GM19438 (cell line): Measurements from ENCODE around the gene STN1.
"Not testable (repeated sequence)": the region's sequence is repeated elsewhere in the genome, so short reads cannot be mapped to it uniquely, and the experiment has no call there.

Experiments used
- ATAC-seq: cut with Tn5 transposase; IDR thresholded peaks from one replicate; pipeline ENCODE4 v1.9.1; 2021; ENCODE audit warnings: low read depth; ENCODE audit not compliant: unreplicated experiment

The STN1 gene

GRCh38 chr10:103847909-103848468, 70.0 kb downstream of the STN1 start:
- no peak for ATAC-seq

- no peak for ATAC-seq
Measured at GRCh38 chr10:103847346-103847745, 70.6 kb downstream of the STN1 start.

- ATAC-seq: peak; percentile 83
Measured at GRCh38 chr10:103845972-103846371, 72.0 kb downstream of the STN1 start.

- not testable (repeated sequence) for ATAC-seq
Measured at GRCh38 chr10:103845346-103845745, 72.6 kb downstream of the STN1 start.

GRCh38 chr10:103843854-103844570, 74.0 kb downstream of the STN1 start:
- no peak for ATAC-seq

GRCh38 chr10:103843045-103843444, 74.9 kb downstream of the STN1 start:
- ATAC-seq: no peak

- ATAC-seq: no peak
Measured at GRCh38 chr10:103842605-103843004, 75.4 kb downstream of the STN1 start.

GRCh38 chr10:103841519-103841918, 76.5 kb downstream of the STN1 start:
- no peak for ATAC-seq

- no peak for ATAC-seq
Measured at GRCh38 chr10:103840740-103841070, 77.3 kb downstream of the STN1 start.

GRCh38 chr10:103839872-103840739, 77.9 kb downstream of the STN1 start:
- no peak for ATAC-seq

- no peak for ATAC-seq
Measured at GRCh38 chr10:103839519-103839871, 78.5 kb downstream of the STN1 start.

GRCh38 chr10:103838862-103839518, 79.0 kb downstream of the STN1 start:
- ATAC-seq: no peak

GRCh38 chr10:103838070-103838395, 80.0 kb downstream of the STN1 start:
- no peak for ATAC-seq

GRCh38 chr10:103837370-103838069, 80.5 kb downstream of the STN1 start:
- ATAC-seq: no peak

GRCh38 chr10:103836861-103837260, 81.1 kb downstream of the STN1 start:
- ATAC-seq: no peak

- no peak for ATAC-seq
Measured at GRCh38 chr10:103836273-103836672, 81.7 kb downstream of the STN1 start.

- ATAC-seq: no peak
Measured at GRCh38 chr10:103835096-103836050, 82.6 kb downstream of the STN1 start.

- ATAC-seq: no peak
Measured at GRCh38 chr10:103834436-103835095, 83.4 kb downstream of the STN1 start.

GRCh38 chr10:103833731-103834365, 84.1 kb downstream of the STN1 start:
- ATAC-seq: no peak
